GM21737 (cell line): ENCODE measurements around the gene CCDC171.
A peak's percentile ranks its signal among the peaks of the same experiment; 100 is the strongest.
"Not testable (repeated sequence)": the region's sequence is repeated elsewhere in the genome, so short reads cannot be mapped to it uniquely, and the experiment has no call there.

Experiments
- ATAC-seq: cut with Tn5 transposase; IDR thresholded peaks from one replicate; pipeline ENCODE4 v1.9.1; 2021; ENCODE audit warnings: mild to moderate bottlenecking, moderate library complexity; ENCODE audit not compliant: unreplicated experiment

Gene CCDC171

GRCh38 chr9:15670894-15671293 is 118.1 kb downstream of the CCDC171 start:
- ATAC-seq: peak; percentile 96

DNA sequence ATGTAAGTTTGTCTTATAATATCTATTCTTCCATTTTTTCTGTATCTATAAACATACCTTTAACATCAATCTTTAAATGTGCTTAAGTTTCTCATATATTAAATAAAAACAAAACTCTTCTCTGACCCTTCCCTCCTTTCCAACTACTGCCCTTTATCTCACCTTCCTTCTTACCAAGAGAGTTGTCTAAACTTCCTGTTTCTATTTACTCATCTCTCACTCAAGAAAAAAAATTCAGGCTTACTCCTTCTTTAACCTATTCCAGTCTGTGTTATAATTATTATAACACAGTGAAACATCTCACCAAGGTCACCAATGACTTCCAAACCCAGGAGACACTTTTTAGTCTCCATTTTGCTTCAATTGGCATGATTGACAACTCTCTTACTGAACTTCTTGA is 140.9 kb downstream of the CCDC171 start:
- no peak for ATAC-seq

- no peak for ATAC-seq
Measured at GRCh38 chr9:15696979-15697378, 144.1 kb downstream of the CCDC171 start.

DNA sequence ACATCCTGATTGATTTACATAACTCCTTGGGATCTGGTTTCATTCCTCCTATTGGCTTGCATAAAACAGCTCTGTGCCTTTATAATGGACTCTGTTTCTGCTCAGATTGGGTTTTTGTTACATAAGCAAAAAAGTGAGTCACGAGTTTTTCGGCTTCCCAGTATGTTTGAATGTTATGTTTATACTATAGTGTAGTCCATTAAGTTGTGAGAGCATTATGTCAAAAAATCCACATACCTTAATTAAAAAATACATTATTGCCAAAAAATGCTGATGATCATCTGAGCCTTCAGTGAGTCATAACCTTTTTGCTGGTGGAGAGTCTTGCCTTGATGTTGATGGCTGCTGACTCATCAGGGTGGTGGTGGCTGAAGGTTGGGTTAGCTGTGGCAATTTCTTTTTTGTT is 144.6 kb downstream of the CCDC171 start:
- ATAC-seq: no peak

DNA sequence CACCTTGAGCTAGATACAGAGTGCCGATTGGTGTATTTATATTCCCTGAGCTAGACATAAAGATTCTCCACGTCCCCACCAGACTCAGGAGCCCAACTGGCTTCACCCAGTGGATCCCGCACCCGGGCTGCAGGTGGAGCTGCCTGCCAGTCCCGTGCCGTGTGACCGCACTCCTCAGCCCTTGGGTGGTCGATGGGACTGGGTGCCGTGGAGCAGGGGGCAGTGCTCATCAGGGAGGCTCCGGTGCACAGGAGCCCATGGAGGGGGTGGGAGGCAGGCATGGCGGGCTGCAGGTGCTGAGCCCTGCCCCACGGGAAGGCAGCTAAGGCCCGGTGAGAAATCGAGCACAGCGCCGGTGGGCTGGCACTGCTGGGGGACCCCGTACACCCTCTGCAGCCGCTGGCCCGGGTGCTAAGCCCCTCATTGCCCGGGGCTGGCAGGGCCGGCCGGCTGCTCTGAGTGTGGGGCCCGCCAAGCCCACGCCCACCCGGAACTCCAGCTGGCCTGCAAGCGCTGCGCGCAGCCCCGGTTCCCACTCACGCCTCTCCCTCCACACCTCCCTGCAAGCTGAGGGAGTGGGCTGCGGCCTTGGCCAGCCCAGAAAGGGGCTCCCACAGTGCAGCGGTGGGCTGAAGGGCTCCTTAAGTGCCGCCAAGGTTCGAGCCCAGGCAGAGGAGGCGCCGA is 147.2 kb downstream of the CCDC171 start:
- ATAC-seq: not testable (repeated sequence)

DNA sequence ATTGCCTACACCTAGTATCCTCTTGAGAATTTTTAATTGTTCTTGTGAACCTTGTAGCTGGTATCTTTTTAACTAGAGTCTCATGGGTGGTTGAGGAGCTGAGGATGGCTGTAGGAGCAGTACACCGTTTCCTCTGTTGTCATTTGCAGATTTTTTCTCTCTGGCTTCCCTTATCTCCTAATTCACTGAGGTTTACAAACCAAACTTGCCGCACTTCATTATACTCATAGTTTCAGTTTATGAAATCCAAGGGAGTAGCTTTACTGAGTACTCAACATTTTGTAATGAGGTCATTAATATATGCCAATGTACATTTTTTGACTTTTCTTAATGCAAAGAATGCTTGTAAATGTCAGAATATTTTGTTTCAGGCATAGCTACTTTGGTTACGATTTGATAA is 154.2 kb downstream of the CCDC171 start:
- ATAC-seq: no peak

GRCh38 chr9:15711531-15711930 is 158.7 kb downstream of the CCDC171 start:
- no peak for ATAC-seq

- ATAC-seq: no peak
Measured at GRCh38 chr9:15711931-15712330, 159.1 kb downstream of the CCDC171 start.

DNA sequence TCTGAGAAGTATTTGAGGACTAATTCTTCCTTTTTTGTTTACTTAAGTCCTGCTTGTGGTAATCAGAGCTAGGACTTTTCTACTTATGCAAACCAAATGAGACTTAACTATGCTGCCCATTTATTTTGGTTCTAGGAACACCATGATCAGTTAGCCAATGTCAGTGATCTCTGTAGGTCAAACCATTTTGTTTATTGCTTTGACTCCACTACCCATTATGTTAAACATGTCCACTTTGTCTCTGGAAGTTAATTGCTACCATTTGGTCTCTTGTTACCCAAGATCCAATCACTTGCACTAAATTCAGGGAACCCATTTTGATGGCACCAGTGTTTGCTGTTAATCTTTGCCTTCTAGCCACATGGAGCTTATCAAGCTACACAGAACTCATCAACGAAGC is 161.9 kb downstream of the CCDC171 start:
- no peak for ATAC-seq

GRCh38 chr9:15717290-15717967 is 164.6 kb downstream of the CCDC171 start:
- ATAC-seq: no peak

DNA sequence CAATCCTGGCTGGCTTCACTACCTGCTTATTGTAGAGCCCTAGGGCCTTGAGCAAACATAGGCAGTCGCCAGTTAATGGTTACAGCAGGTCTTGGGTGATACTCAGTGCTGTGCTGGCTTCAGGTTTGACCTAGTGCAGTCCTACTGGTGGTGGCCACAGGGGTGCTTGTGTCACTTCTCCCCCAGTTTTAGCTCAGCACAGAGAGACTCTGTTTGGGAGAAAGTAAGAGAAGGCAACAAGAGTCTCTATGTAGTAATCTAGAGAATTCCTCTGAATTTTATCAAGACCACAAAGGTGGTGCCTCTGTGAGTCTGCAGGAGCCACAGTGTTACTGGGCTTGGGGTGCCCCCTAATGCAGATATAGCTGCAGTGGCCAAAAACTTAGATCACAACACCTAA is 165.6 kb downstream of the CCDC171 start:
- no peak for ATAC-seq

- ATAC-seq: no peak
Measured at GRCh38 chr9:15720861-15721260, 168.0 kb downstream of the CCDC171 start.

DNA sequence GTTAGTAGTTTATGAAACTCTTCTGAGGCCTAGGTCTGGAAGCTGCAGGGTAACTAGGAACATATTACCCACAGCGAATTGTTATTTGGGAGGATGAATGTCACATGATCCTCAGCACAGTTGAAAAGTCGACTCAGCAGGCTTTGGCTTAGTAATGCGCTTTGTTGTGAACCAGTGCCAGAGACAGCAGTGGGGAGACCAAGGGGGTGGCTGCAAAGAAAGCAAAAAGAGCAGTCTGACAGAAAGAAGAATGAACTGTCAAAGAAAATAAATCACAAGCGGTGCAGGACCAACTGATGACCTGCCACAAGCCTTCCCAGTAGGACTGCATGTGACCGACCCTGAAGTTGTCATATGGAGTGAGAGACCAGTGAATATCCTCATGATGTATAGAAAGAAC is 170.0 kb downstream of the CCDC171 start:
- no peak for ATAC-seq

DNA sequence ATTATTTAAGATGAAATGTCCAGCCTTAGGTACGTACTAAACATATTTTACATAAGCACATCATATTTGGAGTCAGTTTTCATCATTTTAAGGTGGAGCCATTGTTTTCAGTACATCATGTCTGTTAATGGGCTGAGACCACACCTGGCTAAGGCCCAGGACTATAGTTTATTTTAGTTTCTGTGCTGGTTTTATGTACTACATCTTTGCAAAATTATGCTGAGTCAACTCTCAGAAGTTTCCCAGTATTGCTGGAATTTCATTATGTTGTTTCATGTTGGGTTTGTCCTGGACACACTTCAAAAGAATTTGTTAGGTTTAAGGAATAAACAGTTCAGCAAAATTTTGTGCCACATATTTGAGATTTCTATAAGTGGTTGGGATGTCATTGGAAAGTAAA is 171.2 kb downstream of the CCDC171 start:
- ATAC-seq: no peak

DNA sequence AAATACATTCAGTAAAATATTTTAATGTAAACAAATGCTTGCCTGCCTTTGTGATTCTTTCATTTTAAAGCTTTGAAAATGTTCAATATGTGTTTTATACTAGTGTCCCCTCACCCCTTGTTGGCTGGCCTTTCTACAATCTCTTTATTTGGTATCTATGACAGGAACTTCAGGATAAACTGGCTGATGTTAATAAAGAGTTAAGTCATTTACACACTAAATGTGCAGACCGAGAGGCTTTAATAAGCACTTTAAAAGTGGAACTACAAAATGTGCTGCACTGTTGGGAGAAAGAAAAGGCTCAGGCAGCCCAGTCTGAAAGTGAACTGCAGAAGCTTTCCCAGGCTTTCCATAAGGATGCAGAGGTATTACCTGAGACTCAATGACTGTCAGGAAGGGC is 171.8 kb downstream of the CCDC171 start:
- ATAC-seq: no peak

- no peak for ATAC-seq
Measured at GRCh38 chr9:15725953-15726352, 173.1 kb downstream of the CCDC171 start.

- ATAC-seq: no peak
Measured at GRCh38 chr9:15729507-15729906, 176.7 kb downstream of the CCDC171 start.

DNA sequence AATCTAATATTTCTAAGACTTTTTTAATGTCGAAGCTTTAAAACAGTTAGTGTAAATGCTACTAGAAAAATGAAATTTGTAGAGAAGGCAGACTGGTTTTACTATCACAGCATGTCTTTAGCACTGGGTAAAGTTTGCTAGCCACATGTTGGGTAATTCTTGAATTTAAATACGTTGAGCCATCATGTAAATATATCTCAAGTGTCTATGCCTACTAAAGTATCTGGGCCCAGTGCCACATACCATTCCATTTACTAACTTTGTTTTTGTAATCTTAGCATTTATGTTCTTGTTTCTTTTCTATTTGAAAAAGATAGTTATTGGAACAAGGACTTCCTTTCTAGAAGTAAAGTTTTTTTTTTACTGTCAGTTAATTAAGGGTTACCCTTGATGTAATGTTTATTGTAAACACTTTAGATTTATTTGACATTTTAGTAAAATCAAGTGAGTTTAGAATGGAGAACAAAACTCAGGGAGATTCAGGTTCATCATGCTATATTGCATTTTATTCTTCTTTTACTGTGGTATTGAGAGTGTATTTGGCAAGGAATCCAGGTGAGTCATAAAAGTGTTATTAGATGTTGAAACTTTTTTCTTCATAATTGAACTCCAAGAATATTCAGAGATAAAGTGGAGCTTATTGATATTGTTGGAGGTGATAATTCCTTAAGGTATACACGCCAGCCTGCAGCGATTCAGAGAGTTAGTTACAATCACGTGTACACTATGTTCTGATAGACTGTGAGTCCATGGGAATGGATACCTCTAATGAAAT is 182.4 kb downstream of the CCDC171 start:
- ATAC-seq: no peak

DNA sequence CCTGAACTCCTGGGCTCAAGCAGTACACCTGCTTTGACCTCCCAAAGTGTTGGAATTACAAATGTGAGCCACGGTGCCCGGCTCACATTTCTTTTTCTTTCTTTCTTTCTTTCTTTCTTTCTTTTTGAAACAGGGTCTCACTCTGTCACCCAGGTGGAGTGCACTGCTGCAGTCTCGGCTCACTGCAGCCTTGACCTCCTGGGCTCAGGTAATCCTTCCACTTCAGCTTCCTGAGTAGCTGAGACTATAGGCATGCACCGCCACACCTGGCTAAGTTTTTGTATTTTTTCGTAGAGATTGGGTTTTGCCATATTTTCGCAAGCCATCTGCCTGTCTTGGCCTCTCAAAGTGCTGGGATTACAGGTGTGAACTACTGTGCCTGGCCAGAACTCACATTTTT is 183.7 kb downstream of the CCDC171 start:
- ATAC-seq: no peak

- ATAC-seq: no peak
Measured at GRCh38 chr9:15738011-15738410, 185.2 kb downstream of the CCDC171 start.

GRCh38 chr9:15741015-15741414 is 188.2 kb downstream of the CCDC171 start:
- no peak for ATAC-seq

DNA sequence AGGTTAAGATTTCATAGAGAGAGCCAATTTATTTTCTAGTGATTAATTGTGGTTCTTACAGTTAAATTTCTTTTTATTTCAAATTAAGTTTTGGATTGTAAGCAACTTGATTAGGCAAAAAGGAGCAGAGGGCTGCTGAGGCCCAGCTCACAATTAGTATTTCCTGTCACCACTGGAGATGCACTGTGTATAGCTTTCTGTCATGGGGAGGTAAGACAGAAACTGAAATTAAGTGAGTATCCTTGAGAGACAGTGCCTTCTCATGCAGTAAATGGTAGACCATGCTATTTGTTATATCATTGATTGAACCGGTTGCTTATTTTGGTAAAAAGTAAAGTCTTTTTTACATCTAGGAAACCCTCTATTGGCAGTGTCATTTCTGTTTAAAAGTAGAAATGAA is 190.7 kb downstream of the CCDC171 start:
- no peak for ATAC-seq
